GM12878 (cell line): ENCODE results near the gene MRGPRE. TPM values are rescaled to one million over a fixed set of nuclear protein-coding genes. Genes with fewer than 3 reads are reported as not detected.

Source experiments
- ETV6 ChIP-seq, 2 experiments: fragments of 450-650 bp in 1 of 2; IDR thresholded peaks in 1 of 2; conservative IDR thresholded peaks in 1 of 2; 2 replicates each; pipeline ENCODE4 v1.6.1; 2014; ENCODE audit warnings: antibody characterized with exemption in 1 of 2, borderline replicate concordance in 1 of 2, low read depth in 1 of 2, mild to moderate bottlenecking in 1 of 2, moderate library complexity in 1 of 2
- HCFC1 ChIP-seq: fragments of 150-350 bp; IDR thresholded peaks from 2 replicates; pipeline ENCODE4 v1.6.1; 2014; ENCODE audit warnings: low read length
- MYC ChIP-seq: IDR thresholded peaks from 2 replicates; pipeline ENCODE4 v1.6.1; 2011; ENCODE audit warnings: mild to moderate bottlenecking, low read length, moderate library complexity, inconsistent platforms; ENCODE audit not compliant: insufficient read depth, insufficient replicate concordance, insufficient read length, severe bottlenecking
- NR2C2 ChIP-seq: IDR thresholded peaks from 2 replicates; pipeline ENCODE4 v1.6.1; 2011; ENCODE audit warnings: borderline replicate concordance, low read depth; ENCODE audit not compliant: control insufficient read depth, insufficient read length
- SREBF2 ChIP-seq: IDR thresholded peaks from 2 replicates; pipeline ENCODE4 v1.6.1; 2012; ENCODE audit warnings: mild to moderate bottlenecking, low read length
- polyA plus RNA-seq, 11 experiments: library from polyadenylated mRNA; depleted of rRNA in 4 of 11; unstranded in 6 of 11; stranded (reverse) in 5 of 11; fragments of >200 nt; fragmentation: Nextera tagmentation in 4 of 11; fragmentation: Illumina TruSeq in 1 of 11; extraction: Ambion mirVana in 4 of 11; extraction: Trizol in 1 of 11; gene quantifications; 1 replicate in 1 of 11; 2 replicates in 10 of 11; pipeline versions ENCODE4 v1.2.1 to v1.2.3, GENCODE V29; 2011 to 2016; ENCODE audit warnings: inconsistent platforms in 2 of 11, missing spikeins in 2 of 11, low read depth in 1 of 11
- total RNA-seq, 4 experiments: library from RNA; depleted of rRNA in 3 of 4; stranded (reverse); fragments of >200 nt in 3 of 4; fragmentation: Illumina TruSeq in 1 of 4; extraction: Trizol in 1 of 4; gene quantifications; 2 replicates each; pipeline versions ENCODE4 v1.2.1 to v1.2.3, GENCODE V29; 2013 to 2021
- TF ChIP-seq, protein P1 (sequence below): fragments of 450-650 bp; IDR thresholded peaks from 2 replicates; pipeline ENCODE4 v1.6.1; 2017; ENCODE audit warnings: borderline replicate concordance
- TF ChIP-seq, protein P2 (sequence below): fragments of 450-650 bp; IDR thresholded peaks from 2 replicates; pipeline ENCODE4 v1.6.1; 2017; ENCODE audit warnings: antibody characterized with exemption, mild to moderate bottlenecking, moderate library complexity

MRGPRE gene
- total and polyA plus RNA-seq, 10 of the 15 experiments (the other 5 are each of a cell fraction or from before 2014, with no cell fraction given) = 0.34 TPM; not detected in 9

DNA sequence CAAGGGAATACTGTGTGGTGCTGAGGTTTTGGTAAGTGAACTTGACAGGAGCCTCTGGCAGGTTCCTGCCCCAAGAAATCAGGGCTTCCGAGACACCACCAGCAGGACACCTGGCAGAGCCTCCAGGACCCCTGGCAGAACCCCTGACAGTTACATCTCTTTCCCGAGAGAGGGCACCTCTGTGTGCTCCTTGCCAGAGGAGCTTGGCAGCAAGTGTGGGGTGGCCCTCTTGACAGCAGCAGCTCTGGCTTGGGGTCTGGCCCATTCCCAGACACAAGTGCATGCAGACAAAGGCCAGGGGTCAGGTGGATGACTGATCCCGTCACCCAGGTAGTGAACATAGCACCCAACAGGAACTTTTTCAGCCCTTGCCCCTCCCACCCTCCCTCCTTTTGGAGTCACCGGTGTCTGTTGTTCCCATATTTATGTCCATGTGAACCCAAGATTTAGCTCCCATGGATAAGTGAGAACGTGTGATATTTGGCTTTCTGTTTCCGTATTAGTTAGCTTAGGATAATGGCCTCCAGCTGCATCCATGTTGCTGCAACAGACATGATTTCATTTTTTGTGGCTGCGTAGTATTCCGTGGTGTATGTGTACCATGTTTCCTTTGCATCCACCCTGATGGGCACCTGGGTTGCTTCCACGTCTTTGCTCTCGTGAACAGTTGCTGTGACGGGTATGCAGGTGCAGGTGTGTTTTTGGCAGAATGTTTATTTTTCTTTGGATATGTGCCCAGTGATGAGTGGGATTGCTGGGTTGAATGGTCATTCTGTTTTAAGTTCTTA, 45.9 kb downstream of the MRGPRE start (continued):
- TF ChIP-seq, protein P1, sequence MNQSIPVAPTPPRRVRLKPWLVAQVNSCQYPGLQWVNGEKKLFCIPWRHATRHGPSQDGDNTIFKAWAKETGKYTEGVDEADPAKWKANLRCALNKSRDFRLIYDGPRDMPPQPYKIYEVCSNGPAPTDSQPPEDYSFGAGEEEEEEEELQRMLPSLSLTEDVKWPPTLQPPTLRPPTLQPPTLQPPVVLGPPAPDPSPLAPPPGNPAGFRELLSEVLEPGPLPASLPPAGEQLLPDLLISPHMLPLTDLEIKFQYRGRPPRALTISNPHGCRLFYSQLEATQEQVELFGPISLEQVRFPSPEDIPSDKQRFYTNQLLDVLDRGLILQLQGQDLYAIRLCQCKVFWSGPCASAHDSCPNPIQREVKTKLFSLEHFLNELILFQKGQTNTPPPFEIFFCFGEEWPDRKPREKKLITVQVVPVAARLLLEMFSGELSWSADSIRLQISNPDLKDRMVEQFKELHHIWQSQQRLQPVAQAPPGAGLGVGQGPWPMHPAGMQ = no peak
- TF ChIP-seq MYC = no peak
- TF ChIP-seq, protein P2, sequence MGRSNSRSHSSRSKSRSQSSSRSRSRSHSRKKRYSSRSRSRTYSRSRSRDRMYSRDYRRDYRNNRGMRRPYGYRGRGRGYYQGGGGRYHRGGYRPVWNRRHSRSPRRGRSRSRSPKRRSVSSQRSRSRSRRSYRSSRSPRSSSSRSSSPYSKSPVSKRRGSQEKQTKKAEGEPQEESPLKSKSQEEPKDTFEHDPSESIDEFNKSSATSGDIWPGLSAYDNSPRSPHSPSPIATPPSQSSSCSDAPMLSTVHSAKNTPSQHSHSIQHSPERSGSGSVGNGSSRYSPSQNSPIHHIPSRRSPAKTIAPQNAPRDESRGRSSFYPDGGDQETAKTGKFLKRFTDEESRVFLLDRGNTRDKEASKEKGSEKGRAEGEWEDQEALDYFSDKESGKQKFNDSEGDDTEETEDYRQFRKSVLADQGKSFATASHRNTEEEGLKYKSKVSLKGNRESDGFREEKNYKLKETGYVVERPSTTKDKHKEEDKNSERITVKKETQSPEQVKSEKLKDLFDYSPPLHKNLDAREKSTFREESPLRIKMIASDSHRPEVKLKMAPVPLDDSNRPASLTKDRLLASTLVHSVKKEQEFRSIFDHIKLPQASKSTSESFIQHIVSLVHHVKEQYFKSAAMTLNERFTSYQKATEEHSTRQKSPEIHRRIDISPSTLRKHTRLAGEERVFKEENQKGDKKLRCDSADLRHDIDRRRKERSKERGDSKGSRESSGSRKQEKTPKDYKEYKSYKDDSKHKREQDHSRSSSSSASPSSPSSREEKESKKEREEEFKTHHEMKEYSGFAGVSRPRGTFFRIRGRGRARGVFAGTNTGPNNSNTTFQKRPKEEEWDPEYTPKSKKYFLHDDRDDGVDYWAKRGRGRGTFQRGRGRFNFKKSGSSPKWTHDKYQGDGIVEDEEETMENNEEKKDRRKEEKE = no peak
- TF ChIP-seq NR2C2 = no peak
- TF ChIP-seq ETV6 (conservative IDR thresholded peaks at IDR 0.05 in 1 of 2, IDR thresholded peaks at IDR 0.05 in 1 of 2; ENCODE audit: borderline replicate concordance in 1 of 2, low read depth in 1 of 2) = no peak
- no peak for TF ChIP-seq HCFC1
- no peak for TF ChIP-seq SREBF2
